ENCODE results near the gene RERG. TPM values are rescaled to one million over a fixed set of nuclear protein-coding genes. Genes with fewer than 3 reads are reported as not detected.

The RERG gene, protein sequence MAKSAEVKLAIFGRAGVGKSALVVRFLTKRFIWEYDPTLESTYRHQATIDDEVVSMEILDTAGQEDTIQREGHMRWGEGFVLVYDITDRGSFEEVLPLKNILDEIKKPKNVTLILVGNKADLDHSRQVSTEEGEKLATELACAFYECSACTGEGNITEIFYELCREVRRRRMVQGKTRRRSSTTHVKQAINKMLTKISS
- total RNA-seq (1 to 10 TPM; 1.6 to 2.4 (median 2.3) TPM), polyA plus RNA-seq (1 to 10 TPM; 1.9 to 3.1 (median 2.0) TPM)
- long read RNA-seq, donor 1, partial matches to known transcripts, result 0 of 2 reads
- long read RNA-seq, donor 1, other reads (novel, unspliced or antisense), result 1 of 2 reads
- long read RNA-seq, donor 2, partial matches to known transcripts, result 0 of 6 reads
- long read RNA-seq, donor 2, other reads (novel, unspliced or antisense), result 3 of 6 reads

DNA sequence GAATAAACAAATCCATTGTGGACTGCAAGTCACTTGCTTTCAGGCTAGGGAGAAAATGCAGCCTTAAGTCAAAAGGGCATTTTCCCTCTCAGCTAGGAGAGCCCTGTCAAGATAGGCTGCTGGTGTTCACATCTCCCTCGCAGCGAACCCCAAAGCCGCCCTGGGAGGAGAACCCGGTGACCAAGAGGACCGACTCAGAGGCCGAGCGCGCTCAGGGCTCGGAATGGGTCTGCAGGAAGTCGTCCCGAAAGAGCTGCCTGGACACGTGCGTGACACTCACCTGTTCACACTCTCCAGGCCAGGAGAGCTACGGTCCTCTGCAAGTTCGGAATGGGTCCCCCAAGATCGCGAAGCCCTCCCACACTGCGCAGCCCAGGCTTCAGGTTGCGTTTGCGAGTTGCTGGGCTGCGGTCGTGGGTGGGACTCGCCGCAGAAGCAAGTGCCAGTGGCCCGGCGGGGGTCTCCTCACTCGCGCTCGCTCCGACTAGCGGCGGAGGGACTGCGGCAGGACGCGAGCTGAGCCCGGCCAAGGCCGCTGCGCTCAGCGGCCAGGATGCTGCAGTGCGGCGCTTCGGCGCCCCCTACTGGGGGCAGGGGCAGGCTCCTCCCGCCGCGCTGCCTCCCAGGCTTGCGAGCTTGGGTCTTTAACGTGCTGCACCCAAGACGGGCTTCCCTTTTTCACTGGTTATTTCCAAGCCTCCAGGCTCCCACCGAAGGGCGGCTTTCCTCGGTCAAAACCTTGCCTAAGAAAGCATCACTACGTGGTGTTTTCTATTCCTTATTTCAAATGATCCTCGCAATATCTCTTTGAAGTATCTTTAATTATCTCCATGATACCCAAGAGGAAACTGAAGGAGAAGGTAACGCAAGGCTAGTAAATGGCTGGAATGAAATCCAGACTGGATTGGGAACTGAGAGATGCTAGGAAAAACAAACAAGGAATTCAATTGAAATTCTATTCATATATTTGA, at the start of gene RERG:
Gene RERG, minus strand, starts transcription at position 503 of the 971 bp plus-strand sequence. CDS start 3,928 bp downstream, outside the sequence.
- peak; percentile 85 to 90 for DNase-seq
- WGBS, 3 donors, result 5 to 7% (median 6%) methylated on average over 52 to 55 of the region's 55 CpGs
- no peaks in the 10 kb centered on the region for H3K36me3 ChIP-seq (ENCODE audit: insufficient read depth in 1 of 2, low read depth in 1 of 2)
- ATAC-seq, result peak; percentile 97 to 100 (median 100)
- H3K4me3 ChIP-seq, result peak within 1 kb of the TSS; percentile 71
- no peaks in the 10 kb centered on the region for H3K9me3 ChIP-seq
- peaks cover 5% of the 10 kb centered on the region for H3K4me1 ChIP-seq
- peaks cover 0 to 10% (median 3%) of the 10 kb centered on the region in 3 donors for H3K27me3 ChIP-seq (ENCODE audit: insufficient read depth in 3 of 3, low read length in 2 of 3)
- intact Hi-C loops (cut with DNase I), result loop anchor here in 1 of 2 donors (1.0 to 5.0 kb wide), 2 partner anchors 70 to 379 kb away; partner anchors contain the start of gene ART4
- H3K27ac ChIP-seq, result peak within 1 kb of the TSS; percentile 26
- TF ChIP-seq, protein P1, sequence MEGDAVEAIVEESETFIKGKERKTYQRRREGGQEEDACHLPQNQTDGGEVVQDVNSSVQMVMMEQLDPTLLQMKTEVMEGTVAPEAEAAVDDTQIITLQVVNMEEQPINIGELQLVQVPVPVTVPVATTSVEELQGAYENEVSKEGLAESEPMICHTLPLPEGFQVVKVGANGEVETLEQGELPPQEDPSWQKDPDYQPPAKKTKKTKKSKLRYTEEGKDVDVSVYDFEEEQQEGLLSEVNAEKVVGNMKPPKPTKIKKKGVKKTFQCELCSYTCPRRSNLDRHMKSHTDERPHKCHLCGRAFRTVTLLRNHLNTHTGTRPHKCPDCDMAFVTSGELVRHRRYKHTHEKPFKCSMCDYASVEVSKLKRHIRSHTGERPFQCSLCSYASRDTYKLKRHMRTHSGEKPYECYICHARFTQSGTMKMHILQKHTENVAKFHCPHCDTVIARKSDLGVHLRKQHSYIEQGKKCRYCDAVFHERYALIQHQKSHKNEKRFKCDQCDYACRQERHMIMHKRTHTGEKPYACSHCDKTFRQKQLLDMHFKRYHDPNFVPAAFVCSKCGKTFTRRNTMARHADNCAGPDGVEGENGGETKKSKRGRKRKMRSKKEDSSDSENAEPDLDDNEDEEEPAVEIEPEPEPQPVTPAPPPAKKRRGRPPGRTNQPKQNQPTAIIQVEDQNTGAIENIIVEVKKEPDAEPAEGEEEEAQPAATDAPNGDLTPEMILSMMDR (IDR thresholded peaks at IDR 0.05), result peak; percentile 93

DNA sequence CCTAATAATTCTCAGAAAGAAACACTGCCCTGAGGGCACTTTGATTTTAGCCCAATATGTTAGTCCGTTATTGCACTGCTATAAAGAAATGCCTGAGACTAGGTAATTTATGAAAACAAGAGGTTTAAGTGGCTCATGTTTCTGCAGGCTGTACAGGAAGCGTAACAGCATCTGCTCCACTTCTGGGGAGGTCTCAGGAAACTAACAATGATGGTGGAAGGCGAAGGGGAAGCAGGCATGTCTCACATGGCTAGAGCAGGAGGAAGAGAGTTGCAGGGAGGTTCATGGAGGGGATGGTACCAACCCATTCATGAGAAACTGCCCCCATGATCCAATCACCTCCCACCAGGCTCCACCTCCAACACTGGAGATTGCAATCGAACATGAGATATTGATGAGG, 49.4 kb upstream of the RERG start:
- no peaks in the 10 kb centered on the region for H3K4me1 ChIP-seq
- no peaks in the 10 kb centered on the region for H3K27me3 ChIP-seq (ENCODE audit: insufficient read depth in 3 of 3, low read length in 2 of 3)
- no peak overlapping the region for H3K4me3 ChIP-seq
- intact Hi-C loops (cut with DNase I), result loop anchor here in 1 of 2 donors (5.0 to 10.0 kb wide), 2 partner anchors 426 to 607 kb away; partner anchors contain the start of gene ART4
- no peaks in the 10 kb centered on the region for H3K9me3 ChIP-seq
- H3K36me3 ChIP-seq (ENCODE audit: insufficient read depth in 1 of 2, low read depth in 1 of 2), result no peaks in the 10 kb centered on the region
- DNase-seq (no peak), ATAC-seq (no peak)
- WGBS, 3 donors, result 71 to 80% (median 75%) methylated on average over 4 of the region's 4 CpGs
- TF ChIP-seq, protein P1 (IDR thresholded peaks at IDR 0.05), result no peak
- no peak overlapping the region for H3K27ac ChIP-seq

DNA sequence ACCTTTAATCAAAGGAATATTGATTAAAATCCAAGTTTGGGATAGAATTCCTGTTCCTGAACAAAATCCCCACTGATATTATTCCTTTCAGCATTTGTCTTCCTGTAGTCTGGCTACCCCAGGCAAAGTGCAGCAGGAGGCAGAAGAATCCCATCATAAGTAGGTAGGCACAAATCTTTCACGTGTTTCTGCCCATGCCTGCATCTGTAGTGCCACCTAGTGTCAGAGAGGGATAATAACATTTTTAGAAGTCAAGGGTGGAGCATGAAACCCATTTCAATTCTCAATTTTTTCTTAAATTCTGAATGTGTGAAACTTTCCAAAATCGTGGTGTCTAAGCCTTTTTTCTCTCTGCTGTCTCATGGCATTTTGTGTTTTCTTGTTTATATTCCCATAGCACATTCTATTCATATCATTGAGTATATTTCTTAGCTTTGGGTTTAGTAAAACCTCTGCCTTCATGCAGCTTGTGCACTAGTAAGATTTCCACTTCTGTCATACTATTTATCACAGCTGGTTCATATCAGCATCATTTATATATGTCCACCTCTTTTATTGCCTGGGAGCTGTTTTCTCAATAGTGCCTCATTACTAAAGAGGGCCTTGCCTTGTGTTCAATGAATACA, 47.8 kb upstream of the RERG start:
- Histone ChIP-seq H3K27ac (no peak overlapping the region), H3K36me3 (ENCODE audit: insufficient read depth in 1 of 2, low read depth in 1 of 2) (no peaks in the 10 kb centered on the region), H3K27me3 (ENCODE audit: insufficient read depth in 3 of 3, low read length in 2 of 3) (no peaks in the 10 kb centered on the region), H3K4me1 (no peaks in the 10 kb centered on the region), H3K4me3 (no peak overlapping the region), H3K9me3 (no peaks in the 10 kb centered on the region)
- TF ChIP-seq, protein P1 (IDR thresholded peaks at IDR 0.05), result peak; percentile 79
- DNase-seq (no peak), ATAC-seq (peak; percentile 77 to 86 (median 82))
- WGBS, 3 donors, result 0 to 2% (median 1%) methylated on average over 2 of the region's 2 CpGs
- intact Hi-C loops (cut with DNase I), result loop anchor here (2.0 to 5.0 kb wide), 2 partner anchors 42 to 118 kb away; no protein-coding TSS in a partner anchor

DNA sequence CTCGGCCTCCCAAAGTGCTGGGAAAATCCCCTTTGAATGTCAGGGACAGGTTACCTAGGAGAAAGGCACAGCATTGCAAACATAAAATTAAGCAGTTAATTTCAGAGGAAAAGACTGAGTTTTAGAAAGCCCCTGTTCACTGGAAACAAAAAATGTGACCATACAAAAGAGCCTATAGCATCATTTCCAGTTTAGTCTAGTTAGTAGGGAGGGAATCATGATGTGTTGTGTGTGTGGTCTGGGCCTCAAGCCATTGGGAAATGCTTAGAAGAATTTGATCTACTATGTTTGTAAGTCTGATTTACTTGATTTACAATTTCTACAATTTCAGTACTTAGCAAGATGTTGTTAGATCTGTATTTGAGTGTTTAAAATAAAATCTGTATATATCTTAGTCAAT, 47.1 kb upstream of the RERG start:
- TF ChIP-seq, protein P1 (IDR thresholded peaks at IDR 0.05), result no peak
- intact Hi-C loops (cut with DNase I), result loop anchor here (2.0 to 5.0 kb wide), 2 partner anchors 41 to 118 kb away; no protein-coding TSS in a partner anchor
- WGBS, 3 donors, result 95 to 100% (median 100%) methylated on average over 1 of the region's 1 CpG
- Histone ChIP-seq H3K36me3 (ENCODE audit: insufficient read depth in 1 of 2, low read depth in 1 of 2) (no peaks in the 10 kb centered on the region), H3K4me1 (no peaks in the 10 kb centered on the region), H3K4me3 (no peak overlapping the region), H3K9me3 (no peaks in the 10 kb centered on the region), H3K27me3 (ENCODE audit: insufficient read depth in 3 of 3, low read length in 2 of 3) (no peaks in the 10 kb centered on the region), H3K27ac (no peak overlapping the region)
- ATAC-seq (no peak), DNase-seq (no peak)

All from psoas muscle (tissue), 8 donors.